Ascending aorta (tissue), 2 donors: Measurements from ENCODE around the gene TMC8. TPM values are rescaled to one million over a fixed set of nuclear protein-coding genes. Genes with fewer than 3 reads are reported as not detected.

Experiments
- DNase-seq, 2 donors: peaks; one replicate each; pipeline ENCODE4 v3.0.0-alpha.2; 2019; ENCODE audit warnings: low spot score in 2 of 2
- H3K27ac ChIP-seq, 2 donors: fragments of 200-600 bp; sonication (generic); one replicate each; pipeline ENCODE4 v1.5.1; 2016 to 2017; ENCODE audit warnings: mild to moderate bottlenecking in 1 of 2
- H3K27me3 ChIP-seq: fragments of 200-600 bp; sonication (generic); one replicate; pipeline ENCODE4 v1.5.1; 2017
- H3K36me3 ChIP-seq, 2 donors: fragments of 200-600 bp; sonication (generic); one replicate each; pipeline ENCODE4 v1.5.1; 2016
- H3K4me1 ChIP-seq, 2 donors: fragments of 200-600 bp; sonication (generic); one replicate each; pipeline ENCODE4 v1.5.1; 2016 to 2017; ENCODE audit warnings: mild to moderate bottlenecking in 1 of 2
- H3K4me3 ChIP-seq, 2 donors: fragments of 200-600 bp; sonication (generic); one replicate each; pipeline ENCODE4 v1.5.1; 2016 to 2017; ENCODE audit warnings: mild to moderate bottlenecking in 1 of 2
- H3K9me3 ChIP-seq, 2 donors: fragments of 200-600 bp; sonication (generic); one replicate each; pipeline ENCODE4 v1.5.1; 2016
- CTCF ChIP-seq, 3 experiments: fragments of 200-600 bp in 2 of 3; fragments of 450-650 bp in 1 of 3; sonication (generic) in 2 of 3; IDR thresholded peaks; one replicate each; pipeline ENCODE4 v1.5.1; 2016 to 2019; ENCODE audit warnings: antibody characterized with exemption in 3 of 3, mild to moderate bottlenecking in 1 of 3, moderate library complexity in 1 of 3
- intact Hi-C: fragments of 100-400 bp; cut with DNase I; formaldehyde crosslinking; loops from one replicate; pipeline ENCODE4 v1.15.1; 2023
- total RNA-seq: library from RNA; depleted of rRNA; stranded (reverse); fragments of >200 nt; gene quantifications from one replicate; pipeline ENCODE4 v1.1.0, GENCODE V29; 2016

The TMC8 gene
- total RNA-seq, 1 donor from 2014 or later, result 9.6 TPM

GRCh38 chr17:78148286-78149016 lies 17.9 kb downstream of the TMC8 start:
- Histone ChIP-seq H3K4me3 (no peak overlapping the region), H3K36me3 (no peaks in the 10 kb centered on the region), H3K27me3 (no peaks in the 10 kb centered on the region), H3K4me1 (peaks cover 3 to 8% of the 10 kb centered on the region in 2 donors), H3K27ac (no peak overlapping the region), H3K9me3 (no peaks in the 10 kb centered on the region)
- intact Hi-C loops, result no loop called here
- TF ChIP-seq CTCF (IDR thresholded peaks at IDR 0.05), result no peak
- no peak for DNase-seq

- no peak overlapping the region for H3K27ac ChIP-seq
- intact Hi-C loops, result no loop called here
- H3K4me3 ChIP-seq, result no peak overlapping the region
- no peaks in the 10 kb centered on the region for H3K4me1 ChIP-seq
- TF ChIP-seq CTCF (IDR thresholded peaks at IDR 0.05), result no peak
- H3K36me3 ChIP-seq, result no peaks in the 10 kb centered on the region
- no peak for DNase-seq
- no peaks in the 10 kb centered on the region for H3K9me3 ChIP-seq
- H3K27me3 ChIP-seq, result no peaks in the 10 kb centered on the region
These were observed 21.0 kb downstream of the TMC8 start for GRCh38 chr17:78151514-78152008.

GRCh38 chr17:78154903-78155811 lies 24.6 kb downstream of the TMC8 start:
- H3K4me1 ChIP-seq, result no peaks in the 10 kb centered on the region
- no peak for DNase-seq
- no peaks in the 10 kb centered on the region for H3K36me3 ChIP-seq
- no peaks in the 10 kb centered on the region for H3K9me3 ChIP-seq
- no peaks in the 10 kb centered on the region for H3K27me3 ChIP-seq
- intact Hi-C loops, result no loop called here
- no peak for TF ChIP-seq CTCF (IDR thresholded peaks at IDR 0.05)
- no peak overlapping the region for H3K27ac ChIP-seq
- H3K4me3 ChIP-seq, result no peak overlapping the region

- Histone ChIP-seq H3K36me3 (no peaks in the 10 kb centered on the region), H3K9me3 (no peaks in the 10 kb centered on the region), H3K4me1 (no peaks in the 10 kb centered on the region), H3K27ac (no peak overlapping the region), H3K4me3 (no peak overlapping the region), H3K27me3 (no peaks in the 10 kb centered on the region)
- DNase-seq, result no peak
- TF ChIP-seq CTCF (IDR thresholded peaks at IDR 0.05), result no peak
- intact Hi-C loops, result no loop called here
These were observed 29.1 kb downstream of the TMC8 start for GRCh38 chr17:78159575-78160158.

GRCh38 chr17:78163881-78164747 lies 33.5 kb downstream of the TMC8 start:
- peaks cover 0 to 3% of the 10 kb centered on the region in 2 donors for H3K4me1 ChIP-seq
- TF ChIP-seq CTCF (IDR thresholded peaks at IDR 0.05), result no peak
- H3K36me3 ChIP-seq, result no peaks in the 10 kb centered on the region
- no peak for DNase-seq
- H3K9me3 ChIP-seq, result no peaks in the 10 kb centered on the region
- intact Hi-C loops, result no loop called here
- H3K27me3 ChIP-seq, result no peaks in the 10 kb centered on the region
- no peak overlapping the region for H3K27ac ChIP-seq
- H3K4me3 ChIP-seq, result no peak overlapping the region
